NCI-H128 (cell line): ENCODE data around the gene GALNT13.

ENCODE experiments used
- DNase-seq: peaks from one replicate; lab custom pipeline; 2025; ENCODE audit not compliant: unreplicated experiment; lab: John Stamatoyannopoulos, UW

The GALNT13 gene

DNA sequence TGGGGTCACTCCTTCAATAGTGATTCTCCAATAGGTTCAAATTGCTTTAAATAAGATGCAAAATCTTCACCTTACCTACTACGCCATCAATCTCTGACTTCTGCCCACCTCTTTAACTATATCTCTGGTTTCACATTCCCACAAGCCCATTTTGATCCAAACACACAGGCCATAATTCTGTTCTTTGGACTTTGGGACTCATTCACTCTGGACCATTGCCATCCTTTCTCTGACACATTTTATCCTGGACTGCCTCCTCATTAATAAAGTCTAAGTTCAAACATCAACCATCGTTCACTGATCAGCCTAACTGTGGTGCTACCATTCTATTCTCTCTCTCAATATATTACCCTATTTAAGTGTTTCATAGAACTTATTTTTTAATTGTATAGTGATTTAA lies 332.2 kb downstream of the GALNT13 start:
- no peak for DNase-seq

DNA sequence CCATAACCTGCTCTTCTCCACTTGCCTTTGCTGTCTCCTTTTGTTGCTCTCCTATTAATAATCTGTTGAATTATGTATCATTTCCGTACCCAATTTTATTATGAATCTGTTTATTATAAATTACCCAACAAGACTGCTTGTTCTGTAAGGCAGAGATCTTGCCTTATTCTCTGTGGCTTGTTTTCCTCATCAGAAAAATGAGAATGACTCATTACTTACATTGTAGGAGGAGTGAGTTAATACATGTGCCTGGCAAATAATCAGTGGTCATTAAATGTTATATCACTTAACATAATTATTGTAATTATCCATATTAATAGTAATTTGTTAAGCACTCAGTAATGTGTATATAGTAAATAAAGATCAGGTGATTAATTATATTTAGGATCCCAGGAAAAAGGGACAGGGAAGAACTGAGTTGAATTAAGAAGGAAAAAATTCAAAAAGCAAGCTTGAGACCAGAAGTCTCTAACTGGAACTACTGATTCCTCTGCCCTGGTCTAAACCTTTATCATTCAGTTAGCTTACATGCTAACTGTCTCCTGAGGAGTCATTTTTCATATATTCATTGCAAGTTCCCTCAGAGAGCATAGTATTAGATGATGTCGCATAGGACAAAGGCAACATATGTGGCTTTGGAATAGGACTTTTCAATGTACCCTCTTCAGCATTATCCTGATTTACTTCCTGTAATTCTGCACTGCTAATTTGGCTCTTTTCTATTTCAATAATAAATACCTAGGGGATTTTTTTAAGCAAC lies 335.7 kb downstream of the GALNT13 start:
- no peak for DNase-seq

DNA sequence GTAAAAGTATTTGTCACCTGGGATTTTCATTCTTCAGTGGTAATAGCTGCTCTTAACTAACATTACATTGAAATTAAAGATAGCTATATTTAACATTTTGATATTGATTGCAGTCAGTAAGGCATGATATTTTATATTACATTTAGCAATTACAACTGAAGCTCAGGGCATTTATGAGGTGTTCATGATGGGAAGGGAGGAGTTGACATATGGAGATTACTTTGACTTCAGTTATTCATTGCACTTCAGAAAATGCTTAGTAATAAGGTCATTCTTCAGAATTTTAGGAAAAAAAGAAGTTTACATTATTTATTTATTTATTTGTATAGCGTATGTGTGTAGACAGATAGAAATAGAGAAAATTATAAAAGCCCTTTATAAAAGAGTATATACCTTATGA lies 352.0 kb downstream of the GALNT13 start:
- no peak for DNase-seq

DNA sequence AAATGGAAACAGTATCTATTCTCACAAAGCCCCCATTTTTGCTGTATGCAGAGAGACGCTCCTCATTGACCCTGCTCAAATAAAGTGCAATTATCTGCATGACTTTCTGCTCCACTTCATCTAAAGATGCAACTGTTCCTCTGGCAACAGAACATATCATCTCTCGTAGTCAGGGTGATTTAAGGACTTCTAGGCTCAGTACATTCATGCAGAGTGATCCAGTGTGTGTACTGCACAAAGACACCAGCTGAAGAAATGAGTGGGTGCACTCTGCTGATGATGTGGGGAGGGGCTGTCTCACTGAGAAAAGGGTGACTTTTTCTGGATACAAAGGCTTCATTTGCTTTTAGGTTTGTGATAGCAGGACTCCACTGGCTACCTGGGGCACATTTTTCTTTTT lies 355.2 kb downstream of the GALNT13 start:
- no peak for DNase-seq

DNA sequence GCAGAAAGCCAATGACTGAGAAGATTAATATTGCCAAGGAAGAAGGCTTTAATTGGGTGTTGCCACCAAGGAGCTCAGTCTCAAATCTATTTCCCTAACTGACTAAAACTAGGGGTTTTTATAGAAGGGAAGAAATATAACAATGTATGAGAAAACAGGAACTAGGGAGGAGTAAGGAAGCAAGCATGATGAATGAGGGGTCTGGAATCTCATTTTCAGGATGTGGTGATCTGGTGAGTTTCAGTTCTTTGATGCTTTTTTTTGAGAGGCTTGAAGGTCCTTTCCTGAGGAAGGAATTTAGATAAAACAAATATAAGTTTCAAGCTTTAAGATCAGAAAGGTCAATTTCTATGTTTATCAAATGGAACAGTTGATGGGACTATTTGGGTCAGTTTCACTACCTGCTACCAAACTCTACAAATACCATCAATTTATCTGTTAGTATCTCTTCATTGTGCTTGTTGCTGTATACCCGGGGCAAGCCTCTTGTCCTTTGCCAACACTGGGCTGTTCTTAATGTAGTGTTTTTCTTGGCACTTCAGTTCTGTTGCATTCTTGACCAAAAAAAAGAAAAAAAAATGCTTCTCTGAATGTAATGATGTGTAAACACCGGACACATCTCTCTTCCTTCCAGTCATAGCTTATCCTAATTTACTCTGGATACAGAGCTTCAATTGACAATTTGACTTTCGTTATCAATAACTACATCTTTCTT lies 357.0 kb downstream of the GALNT13 start:
- DNase-seq: no peak

DNA sequence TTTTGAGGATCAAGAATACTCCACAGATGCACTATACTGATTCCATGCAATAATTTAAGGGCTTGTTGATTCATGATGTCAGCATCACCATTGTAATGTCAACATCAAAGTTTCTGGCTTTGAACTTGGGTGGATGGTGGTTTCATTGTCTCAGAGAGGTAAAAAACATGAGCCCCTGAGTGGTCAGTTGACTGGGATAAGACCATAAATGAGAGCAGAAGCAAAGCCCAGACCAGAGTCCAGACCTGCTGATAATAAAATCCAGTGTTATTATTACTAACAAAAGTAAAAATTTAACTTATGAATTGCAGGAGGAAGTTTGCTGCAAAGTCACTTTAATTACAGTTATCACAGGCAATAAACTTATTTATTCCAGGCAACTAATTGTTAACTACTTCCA lies 358.2 kb downstream of the GALNT13 start:
- DNase-seq: no peak

DNA sequence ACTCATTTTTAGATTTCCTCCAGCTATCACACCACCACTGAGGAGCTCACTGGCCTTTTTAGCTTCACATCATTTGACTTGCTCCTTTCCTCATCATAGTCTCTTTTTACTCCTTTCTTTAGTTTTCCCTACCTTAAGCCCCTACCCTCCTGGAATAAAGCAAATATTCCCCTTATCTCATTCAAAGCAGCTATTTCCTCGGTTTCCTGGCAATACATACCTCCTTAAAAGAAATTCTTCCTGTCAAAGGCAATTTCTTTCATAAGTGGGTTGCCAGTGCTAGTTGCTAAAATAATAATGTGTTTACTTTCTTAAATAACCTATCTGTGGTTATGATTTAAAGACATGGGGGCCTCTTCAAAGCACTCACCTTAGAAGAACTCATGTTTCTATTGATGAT lies 359.3 kb downstream of the GALNT13 start:
- no peak for DNase-seq

DNA sequence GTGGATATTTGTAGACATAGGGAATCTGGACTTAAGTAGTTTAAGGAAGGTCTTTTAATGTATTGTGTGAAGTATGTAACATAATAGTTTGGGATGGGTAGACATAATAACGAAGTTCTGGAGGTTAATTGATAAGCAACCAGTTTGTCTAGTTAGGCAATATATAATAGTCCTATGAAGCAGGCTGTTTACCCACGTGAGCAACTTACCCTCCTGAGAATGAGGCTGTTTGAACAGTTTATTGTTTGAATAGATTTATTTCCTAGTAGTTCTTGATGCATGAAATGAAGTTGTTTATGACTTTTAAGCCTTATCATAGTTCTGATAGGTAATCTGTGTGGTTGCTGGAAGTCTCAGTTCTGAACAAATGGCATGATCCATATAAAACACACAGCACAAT lies 361.5 kb downstream of the GALNT13 start:
- no peak for DNase-seq

DNA sequence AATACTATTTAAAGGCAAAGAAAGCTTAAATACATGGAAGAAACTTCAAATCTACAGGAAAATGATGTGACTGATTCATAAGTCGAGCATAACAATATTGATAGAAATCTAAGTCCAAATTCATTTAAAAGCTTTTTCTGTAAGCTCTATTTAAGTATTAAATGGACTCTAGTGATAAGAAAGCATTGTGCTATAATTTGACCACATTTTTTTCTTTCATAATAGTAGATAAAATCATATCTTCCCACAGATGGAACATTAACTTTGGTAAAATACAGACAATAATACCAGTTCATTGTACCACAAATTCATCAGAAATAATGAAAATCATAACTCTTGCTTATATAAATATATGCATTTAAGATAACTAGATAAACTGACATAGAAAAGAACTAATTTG lies 366.5 kb downstream of the GALNT13 start:
- no peak for DNase-seq

DNA sequence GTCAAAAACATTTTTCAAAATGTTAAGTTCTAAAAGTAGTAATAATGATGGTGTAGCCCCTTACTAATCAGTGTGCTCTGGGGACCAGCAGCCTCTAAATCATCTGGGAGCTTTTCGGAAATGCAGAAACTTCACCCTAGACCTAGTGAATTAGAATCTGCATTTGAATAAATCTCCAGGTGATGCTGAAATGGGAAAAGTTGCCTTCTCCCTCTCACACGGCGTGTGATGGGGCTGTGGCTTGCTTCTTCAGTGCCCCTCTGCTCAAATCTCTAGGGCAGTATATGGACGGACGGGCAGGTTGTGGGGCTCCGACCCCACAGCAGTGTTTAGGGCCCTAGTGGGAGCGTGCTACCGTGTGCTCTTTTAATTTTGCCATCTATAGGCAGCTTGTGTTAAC lies 368.6 kb downstream of the GALNT13 start:
- DNase-seq: no peak

DNA sequence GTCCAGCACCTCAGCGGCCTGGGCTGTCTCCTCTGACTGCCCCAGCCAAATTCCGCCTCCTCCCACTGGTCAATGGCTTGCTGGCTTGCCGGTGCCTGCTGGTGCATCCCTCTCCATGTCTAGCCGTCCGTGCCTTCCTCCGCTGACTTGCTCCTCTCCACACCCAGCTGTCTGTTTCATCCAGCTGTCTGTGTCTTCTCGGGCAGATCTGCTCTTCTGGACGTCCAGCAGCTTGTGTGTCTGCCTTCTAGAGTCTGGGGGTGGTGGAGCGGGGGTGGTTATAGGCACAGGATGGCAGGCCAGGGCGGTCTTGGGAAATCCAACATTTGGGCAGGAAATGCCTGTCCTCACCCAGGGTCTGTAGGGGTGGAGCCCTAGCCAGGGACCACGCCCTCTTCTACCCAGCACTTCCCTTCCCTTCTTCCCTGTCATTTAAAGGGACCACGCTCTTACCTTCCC lies 369.2 kb downstream of the GALNT13 start:
- DNase-seq: no peak

DNA sequence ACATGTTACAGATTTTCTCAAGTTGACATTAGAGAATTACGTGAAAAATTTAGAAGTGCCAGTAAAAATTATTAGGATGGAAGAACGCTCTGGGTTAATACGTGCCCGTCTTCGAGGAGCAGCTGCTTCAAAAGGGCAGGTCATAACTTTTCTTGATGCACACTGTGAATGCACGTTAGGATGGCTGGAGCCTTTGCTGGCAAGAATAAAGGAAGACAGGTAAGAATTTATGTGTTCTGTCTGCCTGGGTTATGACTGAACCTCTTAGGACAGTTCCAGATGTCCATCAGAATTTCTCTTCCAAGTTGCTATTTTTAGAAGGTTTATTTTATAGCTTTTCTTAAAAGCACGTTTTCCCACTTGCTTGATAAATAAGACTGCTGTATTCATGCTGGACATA lies 371.0 kb downstream of the GALNT13 start:
- DNase-seq: no peak

DNA sequence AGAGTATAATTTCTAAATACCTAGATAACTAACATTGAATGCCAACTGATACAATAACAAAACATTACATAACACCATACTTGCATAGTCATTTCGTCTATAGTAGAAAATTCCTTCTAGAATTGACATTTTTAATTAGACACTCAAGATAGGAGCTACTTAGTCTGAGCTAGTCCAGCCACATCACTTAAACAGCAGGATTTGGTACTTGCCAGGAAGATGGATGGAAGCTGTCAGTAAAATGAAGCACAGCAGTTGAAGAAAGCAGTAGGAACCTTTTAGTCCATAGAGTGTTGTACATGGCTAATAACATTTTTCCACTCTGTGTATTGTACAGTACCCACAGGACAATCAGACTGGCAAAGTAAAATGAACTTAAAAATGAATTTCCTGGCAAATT lies 372.0 kb downstream of the GALNT13 start:
- no peak for DNase-seq

DNA sequence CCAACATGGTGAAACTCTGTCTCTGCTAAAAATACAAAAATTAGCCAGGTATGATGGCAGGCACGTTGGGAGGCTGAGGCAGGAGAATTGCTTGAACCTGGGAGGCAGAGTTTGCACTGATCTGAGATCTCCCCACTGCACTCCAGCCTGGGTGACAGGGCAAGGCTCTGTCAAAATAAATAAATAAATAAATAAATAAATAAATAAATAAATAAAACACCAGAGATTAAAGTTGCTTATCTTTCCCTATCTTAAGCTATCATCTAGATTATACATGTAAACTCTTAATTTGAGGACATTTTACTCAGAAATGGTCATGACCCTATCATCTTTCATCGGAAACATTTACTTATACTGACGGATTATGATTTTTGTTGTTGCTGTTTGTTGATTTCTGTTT lies 373.2 kb downstream of the GALNT13 start:
- DNase-seq: no peak

DNA sequence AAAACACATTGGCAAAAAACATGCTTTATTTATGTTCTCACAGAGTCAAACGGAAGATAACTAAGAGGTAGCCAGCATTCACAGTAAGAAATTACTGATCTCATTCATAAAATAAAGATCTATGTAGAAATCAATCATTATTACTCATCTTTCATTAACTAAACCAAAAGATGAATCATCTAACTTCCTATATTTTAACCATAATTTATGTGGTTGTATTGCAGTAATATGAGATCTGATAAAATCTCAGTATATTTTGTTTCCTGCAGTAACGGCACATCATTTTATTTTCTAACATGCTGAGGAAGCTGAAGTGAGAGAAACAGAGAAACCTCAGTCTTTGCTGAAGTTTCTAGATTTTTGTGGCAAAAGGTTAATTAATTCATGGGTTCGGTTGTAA lies 375.8 kb downstream of the GALNT13 start:
- no peak for DNase-seq

DNA sequence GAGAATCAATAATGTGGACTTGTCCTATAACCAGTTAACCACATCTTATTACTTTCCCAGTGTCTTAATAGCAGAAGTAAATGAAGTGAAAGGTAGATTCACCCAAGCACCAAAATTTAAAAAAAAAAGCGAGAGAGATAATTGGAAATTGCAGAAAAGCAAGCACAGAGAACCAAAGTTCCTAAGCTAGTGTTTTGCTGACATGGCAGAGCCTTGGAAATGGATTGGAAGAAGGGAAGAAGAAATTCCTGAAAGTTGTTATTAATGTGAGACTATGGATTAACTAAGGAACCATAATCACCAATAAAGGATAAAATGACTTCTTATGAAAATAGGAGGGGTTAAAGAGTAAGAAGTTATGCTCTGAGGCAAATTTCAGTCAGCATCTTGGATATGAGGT lies 384.4 kb downstream of the GALNT13 start:
- no peak for DNase-seq

DNA sequence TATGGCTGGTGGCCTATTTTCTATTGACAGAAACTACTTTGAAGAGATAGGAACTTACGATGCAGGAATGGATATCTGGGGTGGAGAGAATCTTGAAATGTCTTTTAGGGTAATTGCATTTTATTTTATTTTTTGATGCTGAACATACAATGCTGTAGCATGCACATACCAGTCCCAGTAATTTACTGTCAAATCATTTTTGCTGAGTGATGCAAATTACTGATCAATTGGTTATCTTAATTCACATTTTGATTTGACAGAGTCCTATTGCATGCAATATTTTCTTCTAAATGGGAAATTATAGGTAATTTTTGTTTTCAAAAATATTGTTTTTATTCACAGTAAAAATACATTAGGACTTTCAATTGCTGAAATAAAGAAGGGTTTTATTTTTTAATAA lies 387.3 kb downstream of the GALNT13 start:
- DNase-seq: no peak

DNA sequence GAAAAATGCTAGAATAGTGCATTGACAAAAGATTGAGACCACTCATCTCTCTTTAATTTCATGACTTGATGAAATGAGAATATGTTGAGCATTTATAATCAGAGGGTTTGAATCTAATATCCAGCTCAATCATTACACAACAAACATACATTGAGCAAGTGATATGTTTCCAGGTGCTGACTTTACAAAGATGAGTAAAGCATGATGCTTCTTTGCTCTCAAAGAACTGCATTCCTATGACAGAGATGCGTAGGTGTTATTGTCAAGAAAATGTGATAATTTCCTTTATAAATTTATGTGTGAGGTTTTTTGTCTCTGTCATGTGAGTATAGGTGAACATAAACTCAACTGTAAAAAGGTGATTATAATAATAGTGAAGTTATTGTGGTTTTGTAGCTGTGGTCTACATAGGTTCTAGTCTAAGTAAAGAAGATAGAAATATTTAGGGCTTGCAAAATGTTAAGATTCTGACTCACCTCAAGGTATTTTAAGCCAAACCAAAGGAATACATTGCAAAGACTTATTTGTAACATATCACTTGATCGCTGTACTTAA lies 389.8 kb downstream of the GALNT13 start:
- no peak for DNase-seq

DNA sequence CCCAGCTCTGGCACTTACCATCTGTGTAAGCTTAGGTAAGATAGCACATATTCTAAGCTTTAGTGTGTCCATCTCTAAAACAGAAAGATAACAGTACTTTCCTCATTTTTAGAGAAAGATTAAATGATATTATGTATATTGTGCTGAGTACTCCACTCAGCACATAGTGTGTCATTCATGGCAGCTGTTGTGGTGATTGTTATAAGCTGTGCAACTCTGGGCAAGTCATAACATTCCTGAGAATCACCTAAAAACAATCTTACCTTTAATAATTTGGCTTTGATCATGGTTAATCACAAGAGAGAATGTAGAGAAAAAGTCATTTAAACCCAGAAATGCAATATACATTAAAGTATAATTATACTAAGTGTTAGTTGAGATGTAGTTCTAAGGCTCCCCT lies 391.5 kb downstream of the GALNT13 start:
- no peak for DNase-seq

DNA sequence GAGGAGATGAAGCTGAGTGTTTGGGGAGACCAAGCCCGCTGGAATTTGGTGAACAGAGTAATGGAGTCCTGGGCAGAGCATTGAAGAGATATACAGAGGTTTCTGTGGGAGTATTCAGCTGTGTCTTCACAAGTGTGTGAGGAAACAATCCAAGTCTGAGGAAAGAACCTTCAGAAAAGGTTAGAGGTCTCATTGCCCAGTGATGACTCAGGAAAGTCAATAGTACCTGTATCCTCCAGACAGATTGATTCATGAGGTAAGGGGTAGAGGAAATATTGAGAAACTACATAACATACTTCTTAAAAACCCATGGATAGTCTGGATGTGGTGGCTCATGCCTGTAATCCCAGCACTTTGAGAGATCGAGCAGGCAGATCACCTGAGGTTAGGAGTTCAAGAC lies 392.3 kb downstream of the GALNT13 start:
- no peak for DNase-seq

DNA sequence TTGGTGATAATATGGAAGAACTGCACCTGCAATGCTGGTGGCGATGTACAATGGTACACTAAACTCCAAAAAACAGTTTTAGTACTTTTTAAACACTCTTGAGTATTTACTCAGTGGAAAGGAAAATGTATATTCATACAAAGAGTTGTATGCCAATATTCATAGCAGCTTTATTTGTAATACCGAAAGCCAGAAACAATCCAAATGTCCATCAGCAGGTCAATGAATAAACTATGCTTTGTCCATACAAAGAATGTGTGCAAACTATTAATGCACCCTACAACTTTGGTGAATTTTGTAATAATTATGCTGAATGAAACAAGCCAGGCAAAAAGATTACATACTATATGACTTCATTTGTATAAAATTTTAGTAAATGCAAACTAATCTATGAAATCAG lies 396.3 kb downstream of the GALNT13 start:
- no peak for DNase-seq

DNA sequence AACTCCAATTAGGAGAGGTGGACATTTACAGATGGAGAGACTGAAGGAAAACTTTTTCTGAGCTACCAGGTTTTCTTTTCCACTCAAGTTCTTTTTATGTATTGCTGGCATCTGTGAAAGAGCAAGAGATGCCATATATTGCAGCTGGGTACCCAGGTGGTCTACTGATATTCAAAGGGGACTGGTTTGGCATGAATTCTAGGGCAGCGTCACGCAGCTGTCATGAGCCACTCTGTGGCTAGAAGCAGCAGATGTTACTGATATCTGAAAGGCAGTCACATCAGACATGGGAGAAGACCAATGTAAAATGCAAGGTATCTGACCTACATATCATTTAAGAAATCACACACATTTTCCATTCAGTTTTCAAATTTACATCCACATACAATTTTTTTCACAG lies 408.8 kb downstream of the GALNT13 start:
- DNase-seq: no peak
